Astrocyte (in vitro differentiated cells and primary cell): ENCODE data around the gene CUL1. TPM values are rescaled to one million over a fixed set of nuclear protein-coding genes. Genes with fewer than 3 reads are reported as not detected.
"Not testable (repeated sequence)": the region's sequence is repeated elsewhere in the genome, so short reads cannot be mapped to it uniquely, and the experiment has no call there.

Source experiments
- DNase-seq: peaks from one replicate; pipeline ENCODE4 v3.0.0-alpha.2; 2010; ENCODE audit warnings: low read depth
- FAIRE-seq: peaks from 2 replicates; lab custom pipeline; 2011; peaks lifted over from hg19 to GRCh38; lab: Jason Lieb, UNC
- H2AFZ ChIP-seq: 2 replicates; pipeline ENCODE4 v1.6.0; 2012; ENCODE audit warnings: low read depth, low read length, inconsistent platforms
- H3K27ac ChIP-seq: 2 replicates; pipeline ENCODE4 v1.5.1; 2011; ENCODE audit warnings: low read depth, low read length, inconsistent platforms
- H3K27me3 ChIP-seq: 2 replicates; pipeline ENCODE4 v1.6.0; 2011; ENCODE audit warnings: low read length, inconsistent platforms; ENCODE audit not compliant: insufficient read depth
- H3K36me3 ChIP-seq: 2 replicates; pipeline ENCODE4 v1.5.1; 2011; ENCODE audit warnings: low read length, inconsistent platforms; ENCODE audit not compliant: insufficient read depth
- H3K4me1 ChIP-seq: 2 replicates; pipeline ENCODE4 v1.5.1; 2011; ENCODE audit warnings: low read length, inconsistent platforms; ENCODE audit not compliant: insufficient read depth
- H3K4me2 ChIP-seq: 2 replicates; pipeline ENCODE4 v1.6.0; 2012; ENCODE audit warnings: low read length, inconsistent platforms
- H3K4me3 ChIP-seq: 2 replicates; pipeline ENCODE4 v1.5.1; 2011; ENCODE audit warnings: low read depth, mild to moderate bottlenecking, low read length, inconsistent platforms; ENCODE audit not compliant: insufficient read depth
- H3K79me2 ChIP-seq: 2 replicates; pipeline ENCODE4 v1.6.0; 2012; ENCODE audit warnings: mild to moderate bottlenecking, low read length, inconsistent platforms; ENCODE audit not compliant: insufficient read depth
- H3K9ac ChIP-seq: 2 replicates; pipeline ENCODE4 v1.6.0; 2012; ENCODE audit warnings: mild to moderate bottlenecking, low read length, inconsistent platforms
- H3K9me3 ChIP-seq: 2 replicates; pipeline ENCODE4 v1.5.1; 2012; ENCODE audit warnings: low read depth, mild to moderate bottlenecking, low read length, inconsistent platforms; ENCODE audit not compliant: insufficient read depth
- H4K20me1 ChIP-seq: 2 replicates; pipeline ENCODE4 v1.6.0; 2012; ENCODE audit warnings: low read length, inconsistent platforms; ENCODE audit not compliant: insufficient read depth
- H3K27ac Mint-ChIP-seq: one replicate; pipeline ENCODE4 v1.8.0; 2021; ENCODE audit warnings: mild to moderate bottlenecking, mixed read lengths; ENCODE audit not compliant: unreplicated experiment
- H3K27me3 Mint-ChIP-seq: one replicate; pipeline ENCODE4 v1.8.0; 2021; ENCODE audit warnings: low read depth, mixed read lengths; ENCODE audit not compliant: unreplicated experiment
- H3K36me3 Mint-ChIP-seq: one replicate; pipeline ENCODE4 v1.8.0; 2021; ENCODE audit warnings: low read depth, mixed read lengths; ENCODE audit not compliant: unreplicated experiment
- H3K4me1 Mint-ChIP-seq: one replicate; pipeline ENCODE4 v1.8.0; 2021; ENCODE audit warnings: low read depth, mixed read lengths; ENCODE audit not compliant: unreplicated experiment
- H3K4me3 Mint-ChIP-seq: one replicate; pipeline ENCODE4 v1.8.0; 2021; ENCODE audit warnings: mild to moderate bottlenecking, moderate library complexity, mixed read lengths; ENCODE audit not compliant: unreplicated experiment
- H3K9me3 Mint-ChIP-seq: one replicate; pipeline ENCODE4 v1.8.0; 2021; ENCODE audit warnings: mild to moderate bottlenecking, mixed read lengths; ENCODE audit not compliant: unreplicated experiment
- EZH2 ChIP-seq: IDR thresholded peaks from 2 replicates; pipeline ENCODE4 v1.6.1; 2012; ENCODE audit warnings: mild to moderate bottlenecking, low read length, inconsistent platforms; ENCODE audit not compliant: insufficient read depth
- total RNA-seq: library from RNA; stranded (reverse); gene quantifications from 2 replicates; pipeline ENCODE4 v1.2.1, GENCODE V29; 2021
- TF ChIP-seq, protein P1 (sequence below): IDR thresholded peaks from 2 replicates; pipeline ENCODE4 v1.5.1; 2011; ENCODE audit warnings: low read depth, mild to moderate bottlenecking, inconsistent platforms, low read length, moderate library complexity; ENCODE audit not compliant: insufficient read depth

The CUL1 gene
- total RNA-seq, 1 donor from 2014 or later = 60.2 TPM

GRCh38 chr7:148708026-148708885 lies 9.6 kb downstream of the CUL1 start:
- Histone ChIP-seq H3K9me3 (no peaks in the 10 kb centered on the region), H3K36me3 (no peaks in the 10 kb centered on the region), H3K4me2 (no peak overlapping the region), H3K9ac (no peak overlapping the region), H3K27me3 (no peaks in the 10 kb centered on the region), H4K20me1 (peaks cover 97% of the 10 kb centered on the region), H3K4me3 (no peak overlapping the region), H3K27ac (no peak overlapping the region), H3K4me1 (peaks cover 4% of the 10 kb centered on the region), H3K79me2 (peaks cover 100% of the 10 kb centered on the region), H2AFZ (no peak overlapping the region)
- Mint-ChIP-seq H3K9me3 (no peaks in the 10 kb centered on the region), H3K27ac (no peak overlapping the region), H3K27me3 (no peaks in the 10 kb centered on the region), H3K4me3 (no peak overlapping the region), H3K36me3 (no peaks in the 10 kb centered on the region), H3K4me1 (peaks cover 39% of the 10 kb centered on the region)
- DNase-seq = no peak
- TF ChIP-seq, protein P1, sequence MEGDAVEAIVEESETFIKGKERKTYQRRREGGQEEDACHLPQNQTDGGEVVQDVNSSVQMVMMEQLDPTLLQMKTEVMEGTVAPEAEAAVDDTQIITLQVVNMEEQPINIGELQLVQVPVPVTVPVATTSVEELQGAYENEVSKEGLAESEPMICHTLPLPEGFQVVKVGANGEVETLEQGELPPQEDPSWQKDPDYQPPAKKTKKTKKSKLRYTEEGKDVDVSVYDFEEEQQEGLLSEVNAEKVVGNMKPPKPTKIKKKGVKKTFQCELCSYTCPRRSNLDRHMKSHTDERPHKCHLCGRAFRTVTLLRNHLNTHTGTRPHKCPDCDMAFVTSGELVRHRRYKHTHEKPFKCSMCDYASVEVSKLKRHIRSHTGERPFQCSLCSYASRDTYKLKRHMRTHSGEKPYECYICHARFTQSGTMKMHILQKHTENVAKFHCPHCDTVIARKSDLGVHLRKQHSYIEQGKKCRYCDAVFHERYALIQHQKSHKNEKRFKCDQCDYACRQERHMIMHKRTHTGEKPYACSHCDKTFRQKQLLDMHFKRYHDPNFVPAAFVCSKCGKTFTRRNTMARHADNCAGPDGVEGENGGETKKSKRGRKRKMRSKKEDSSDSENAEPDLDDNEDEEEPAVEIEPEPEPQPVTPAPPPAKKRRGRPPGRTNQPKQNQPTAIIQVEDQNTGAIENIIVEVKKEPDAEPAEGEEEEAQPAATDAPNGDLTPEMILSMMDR = no peak
- TF ChIP-seq EZH2 = no peak
- no peak for FAIRE-seq

DNA sequence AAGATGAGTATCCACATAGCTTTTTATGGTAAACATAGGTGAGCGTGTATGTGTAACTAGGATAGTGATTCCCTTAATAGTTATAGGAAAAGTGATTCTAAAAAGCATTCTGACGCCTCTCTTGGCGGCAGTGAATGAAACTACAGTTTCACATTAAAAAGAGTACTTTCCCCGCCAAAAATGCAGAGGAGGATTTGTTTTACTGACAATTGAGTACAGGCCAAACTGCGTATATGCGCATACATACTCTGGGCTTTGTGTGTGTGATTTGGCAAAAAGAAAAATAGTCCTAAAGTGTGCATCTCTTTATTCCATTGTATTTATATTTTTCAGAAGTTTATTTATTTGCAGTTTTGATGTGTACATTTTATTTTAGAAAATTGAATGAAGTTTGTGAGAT lies 10.3 kb downstream of the CUL1 start:
- Histone ChIP-seq H3K79me2 (peaks cover 100% of the 10 kb centered on the region), H2AFZ (no peak overlapping the region), H3K36me3 (no peaks in the 10 kb centered on the region), H3K4me1 (peaks cover 4% of the 10 kb centered on the region), H3K27ac (no peak overlapping the region), H3K27me3 (no peaks in the 10 kb centered on the region), H3K4me2 (no peak overlapping the region), H4K20me1 (peaks cover 95% of the 10 kb centered on the region), H3K4me3 (no peak overlapping the region), H3K9ac (no peak overlapping the region), H3K9me3 (no peaks in the 10 kb centered on the region)
- H3K4me3 Mint-ChIP-seq = no peak overlapping the region
- FAIRE-seq = no peak
- no peaks in the 10 kb centered on the region for H3K27me3 Mint-ChIP-seq
- no peaks in the 10 kb centered on the region for H3K9me3 Mint-ChIP-seq
- H3K4me1 Mint-ChIP-seq = peaks cover 38% of the 10 kb centered on the region
- no peak for TF ChIP-seq EZH2
- TF ChIP-seq, protein P1 = no peak
- DNase-seq = no peak
- no peak overlapping the region for H3K27ac Mint-ChIP-seq
- H3K36me3 Mint-ChIP-seq = no peaks in the 10 kb centered on the region

GRCh38 chr7:148710426-148710825 lies 11.7 kb downstream of the CUL1 start:
- H3K4me3 ChIP-seq, H3K4me3 Mint-ChIP-seq, FAIRE-seq, H3K9ac ChIP-seq, H2AFZ ChIP-seq, H3K27me3 ChIP-seq, H3K27ac Mint-ChIP-seq, H3K4me2 ChIP-seq, H3K9me3 ChIP-seq, H3K36me3 ChIP-seq, H3K27me3 Mint-ChIP-seq, H3K9me3 Mint-ChIP-seq, H3K4me1 ChIP-seq, H3K27ac ChIP-seq, DNase-seq, H3K36me3 Mint-ChIP-seq: not testable (repeated sequence)
- peaks cover 100% of the 10 kb centered on the region for H3K79me2 ChIP-seq
- peaks cover 40% of the 10 kb centered on the region for H3K4me1 Mint-ChIP-seq
- H4K20me1 ChIP-seq = peaks cover 95% of the 10 kb centered on the region
